Neural cell (in vitro differentiated cells): ENCODE measurements around the gene MKNK1. TPM values are rescaled to one million over a fixed set of nuclear protein-coding genes. Genes with fewer than 3 reads are reported as not detected.

ENCODE experiments used
- H2AFZ ChIP-seq: fragments of 200-600, 300-800 bp; sonication (generic), shearing (Covaris generic); 2 replicates; pipeline ENCODE4 v1.6.0; 2014; ENCODE audit warnings: low read depth, mild to moderate bottlenecking, antibody characterized with exemption, low read length, moderate library complexity
- H3F3A ChIP-seq: fragments of 200-600 bp; shearing (Covaris generic); 2 replicates; pipeline ENCODE4 v1.6.1; 2016; ENCODE audit warnings: mild to moderate bottlenecking, moderate library complexity, mixed read lengths, antibody characterized with exemption, low read length; ENCODE audit not compliant: insufficient read depth, poor library complexity, severe bottlenecking
- H3K27ac ChIP-seq: fragments of 200-600, 300-800 bp; sonication (generic), shearing (Covaris generic); 2 replicates; pipeline ENCODE4 v1.5.1; 2014; ENCODE audit warnings: mild to moderate bottlenecking, low read length, moderate library complexity
- H3K27me3 ChIP-seq: fragments of 300-800, 200-600 bp; sonication (generic), shearing (Covaris generic); 2 replicates; pipeline ENCODE4 v1.6.0; 2014; ENCODE audit warnings: mild to moderate bottlenecking, low read depth, low read length, moderate library complexity; ENCODE audit not compliant: insufficient read depth
- H3K36me3 ChIP-seq: fragments of 300-800, 200-600 bp; sonication (generic), shearing (Covaris generic); 2 replicates; pipeline ENCODE4 v1.5.1; 2014; ENCODE audit warnings: mild to moderate bottlenecking, antibody characterized with exemption, low read length, moderate library complexity; ENCODE audit not compliant: insufficient read depth
- H3K4me2 ChIP-seq: fragments of 300-800, 200-600 bp; sonication (generic), shearing (Covaris generic); 2 replicates; pipeline ENCODE4 v1.6.0; 2014; ENCODE audit warnings: mild to moderate bottlenecking, low read length
- H3K4me3 ChIP-seq: fragments of 300-800, 200-600 bp; sonication (generic), shearing (Covaris generic); 2 replicates; pipeline ENCODE4 v1.5.1; 2014; ENCODE audit warnings: mild to moderate bottlenecking, low read length, moderate library complexity
- H3K79me2 ChIP-seq: fragments of 200-600 bp; shearing (Covaris generic); replicated peaks from 2 replicates; pipeline ENCODE4 v1.6.0; 2014; ENCODE audit warnings: mild to moderate bottlenecking, low read length, moderate library complexity; ENCODE audit not compliant: insufficient read depth
- H3K9ac ChIP-seq: fragments of 300-800, 200-600 bp; sonication (generic), shearing (Covaris generic); 2 replicates; pipeline ENCODE4 v1.6.1; 2016; ENCODE audit warnings: mild to moderate bottlenecking, low read length, mixed read lengths
- H3K9me2 ChIP-seq: fragments of 200-600 bp; shearing (Covaris generic); 2 replicates; pipeline ENCODE4 v1.6.1; 2016; ENCODE audit warnings: mild to moderate bottlenecking, low read length, mixed read lengths; ENCODE audit not compliant: insufficient read depth
- H3K9me3 ChIP-seq: fragments of 200-600, 300-800 bp; sonication (generic), shearing (Covaris generic); 2 replicates; pipeline ENCODE4 v1.6.1; 2016; ENCODE audit warnings: mild to moderate bottlenecking, mixed run types, low read length, moderate library complexity, mixed read lengths
- H4K20me1 ChIP-seq: fragments of 200-600 bp; shearing (Covaris generic); 2 replicates; pipeline ENCODE4 v1.6.1; 2016; ENCODE audit warnings: mild to moderate bottlenecking, mixed run types; ENCODE audit not compliant: insufficient read depth
- EP300 ChIP-seq: fragments of 450-650 bp; conservative IDR thresholded peaks from 2 replicates; pipeline ENCODE4 v1.6.1; 2014; ENCODE audit warnings: antibody characterized with exemption, mild to moderate bottlenecking, moderate library complexity; ENCODE audit not compliant: poor library complexity, severe bottlenecking
- EZH2 ChIP-seq: fragments of 200-600, 300-800 bp; shearing (Covaris generic), sonication (generic); IDR thresholded peaks from 2 replicates; pipeline ENCODE4 v1.6.1; 2014; ENCODE audit warnings: antibody characterized with exemption, low read length, borderline replicate concordance, mild to moderate bottlenecking; ENCODE audit not compliant: insufficient read depth, poor library complexity, severe bottlenecking
- MXI1 ChIP-seq: fragments of 450-650 bp; conservative IDR thresholded peaks from 2 replicates; pipeline ENCODE4 v1.6.1; 2014; ENCODE audit warnings: antibody characterized with exemption, mild to moderate bottlenecking; ENCODE audit not compliant: poor library complexity, severe bottlenecking
- POLR2AphosphoS5 ChIP-seq: IDR thresholded peaks from 2 replicates; pipeline ENCODE4 v1.6.1; 2012
- RAD21 ChIP-seq: fragments of 450-650 bp; conservative IDR thresholded peaks from 2 replicates; pipeline ENCODE4 v1.6.1; 2014; ENCODE audit warnings: antibody characterized with exemption, mild to moderate bottlenecking, moderate library complexity
- SMC3 ChIP-seq: fragments of 450-650 bp; conservative IDR thresholded peaks from 2 replicates; pipeline ENCODE4 v1.6.1; 2014; ENCODE audit warnings: antibody characterized with exemption, mild to moderate bottlenecking, moderate library complexity; ENCODE audit not compliant: poor library complexity
- TAF1 ChIP-seq: IDR thresholded peaks from 2 replicates; pipeline ENCODE4 v1.6.1; 2012; ENCODE audit warnings: low read depth
- polyA plus RNA-seq: library from polyadenylated mRNA; depleted of rRNA; stranded (reverse); fragments of >200 nt; gene quantifications from 2 replicates; pipeline ENCODE4 v1.2.3, GENCODE V29; 2014
- TF ChIP-seq, protein P1 (sequence below): fragments of 450-650 bp; IDR thresholded peaks from 2 replicates; pipeline ENCODE4 v1.5.1; 2014; ENCODE audit warnings: antibody characterized with exemption, mild to moderate bottlenecking, moderate library complexity; ENCODE audit not compliant: poor library complexity, severe bottlenecking
- TF ChIP-seq, protein P2 (sequence below): IDR thresholded peaks from 2 replicates; pipeline ENCODE4 v1.6.1; 2012; ENCODE audit warnings: borderline replicate concordance

MKNK1 gene
- polyA plus RNA-seq, 1 donor from 2014 or later, result 9.6 TPM

DNA sequence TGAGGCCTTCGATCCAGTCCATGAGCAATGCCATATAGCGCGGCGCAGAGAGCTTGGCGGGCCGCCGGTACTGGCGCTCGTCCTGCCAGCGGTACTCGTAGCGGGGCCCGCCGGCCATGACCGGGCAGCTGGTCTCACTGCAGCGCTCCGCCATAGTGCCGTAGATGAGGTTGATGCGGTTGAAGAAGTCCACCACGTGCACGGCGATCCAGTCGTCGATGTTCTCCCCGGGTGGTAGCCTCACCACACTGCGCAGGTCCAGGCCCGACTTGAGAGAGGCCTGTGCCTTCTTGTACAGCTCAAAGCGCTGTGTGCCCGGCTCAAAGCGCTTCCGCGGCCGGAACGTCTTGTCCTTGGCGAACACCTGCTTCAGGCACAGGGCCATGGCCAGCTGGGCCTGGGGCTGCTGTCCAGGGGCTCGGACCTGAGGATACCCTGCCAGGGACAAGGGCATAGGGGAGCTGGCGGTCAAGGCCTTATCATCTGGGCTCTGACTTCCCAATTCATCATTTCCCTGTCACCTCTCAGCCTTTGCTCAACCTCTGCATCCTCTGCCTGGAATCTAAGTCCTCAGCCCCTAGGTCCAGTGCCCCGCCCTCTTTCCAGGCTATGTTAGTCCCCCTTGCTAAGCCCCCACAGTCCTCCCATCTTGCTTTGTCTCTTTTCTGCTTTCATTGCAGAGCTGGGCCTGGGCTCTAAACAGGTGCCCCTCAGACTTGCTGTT, 9.0 kb upstream of the MKNK1 start:
- no peak overlapping the region for H3K9ac ChIP-seq
- no peak overlapping the region for H2AFZ ChIP-seq
- H4K20me1 ChIP-seq, result no peaks in the 10 kb centered on the region
- H3K9me2 ChIP-seq, result no peaks in the 10 kb centered on the region
- H3F3A ChIP-seq, result no peaks in the 10 kb centered on the region
- H3K27me3 ChIP-seq, result peaks cover 21% of the 10 kb centered on the region
- H3K4me2 ChIP-seq, result no peak overlapping the region
- H3K9me3 ChIP-seq, result no peaks in the 10 kb centered on the region
- H3K4me3 ChIP-seq, result no peak overlapping the region
- TF ChIP-seq, protein P1, sequence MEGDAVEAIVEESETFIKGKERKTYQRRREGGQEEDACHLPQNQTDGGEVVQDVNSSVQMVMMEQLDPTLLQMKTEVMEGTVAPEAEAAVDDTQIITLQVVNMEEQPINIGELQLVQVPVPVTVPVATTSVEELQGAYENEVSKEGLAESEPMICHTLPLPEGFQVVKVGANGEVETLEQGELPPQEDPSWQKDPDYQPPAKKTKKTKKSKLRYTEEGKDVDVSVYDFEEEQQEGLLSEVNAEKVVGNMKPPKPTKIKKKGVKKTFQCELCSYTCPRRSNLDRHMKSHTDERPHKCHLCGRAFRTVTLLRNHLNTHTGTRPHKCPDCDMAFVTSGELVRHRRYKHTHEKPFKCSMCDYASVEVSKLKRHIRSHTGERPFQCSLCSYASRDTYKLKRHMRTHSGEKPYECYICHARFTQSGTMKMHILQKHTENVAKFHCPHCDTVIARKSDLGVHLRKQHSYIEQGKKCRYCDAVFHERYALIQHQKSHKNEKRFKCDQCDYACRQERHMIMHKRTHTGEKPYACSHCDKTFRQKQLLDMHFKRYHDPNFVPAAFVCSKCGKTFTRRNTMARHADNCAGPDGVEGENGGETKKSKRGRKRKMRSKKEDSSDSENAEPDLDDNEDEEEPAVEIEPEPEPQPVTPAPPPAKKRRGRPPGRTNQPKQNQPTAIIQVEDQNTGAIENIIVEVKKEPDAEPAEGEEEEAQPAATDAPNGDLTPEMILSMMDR, result no peak
- TF ChIP-seq SMC3 (no peak), EZH2 (no peak), TAF1 (no peak), MXI1 (no peak), POLR2AphosphoS5 (no peak), EP300 (no peak), RAD21 (no peak)
- TF ChIP-seq, protein P2, sequence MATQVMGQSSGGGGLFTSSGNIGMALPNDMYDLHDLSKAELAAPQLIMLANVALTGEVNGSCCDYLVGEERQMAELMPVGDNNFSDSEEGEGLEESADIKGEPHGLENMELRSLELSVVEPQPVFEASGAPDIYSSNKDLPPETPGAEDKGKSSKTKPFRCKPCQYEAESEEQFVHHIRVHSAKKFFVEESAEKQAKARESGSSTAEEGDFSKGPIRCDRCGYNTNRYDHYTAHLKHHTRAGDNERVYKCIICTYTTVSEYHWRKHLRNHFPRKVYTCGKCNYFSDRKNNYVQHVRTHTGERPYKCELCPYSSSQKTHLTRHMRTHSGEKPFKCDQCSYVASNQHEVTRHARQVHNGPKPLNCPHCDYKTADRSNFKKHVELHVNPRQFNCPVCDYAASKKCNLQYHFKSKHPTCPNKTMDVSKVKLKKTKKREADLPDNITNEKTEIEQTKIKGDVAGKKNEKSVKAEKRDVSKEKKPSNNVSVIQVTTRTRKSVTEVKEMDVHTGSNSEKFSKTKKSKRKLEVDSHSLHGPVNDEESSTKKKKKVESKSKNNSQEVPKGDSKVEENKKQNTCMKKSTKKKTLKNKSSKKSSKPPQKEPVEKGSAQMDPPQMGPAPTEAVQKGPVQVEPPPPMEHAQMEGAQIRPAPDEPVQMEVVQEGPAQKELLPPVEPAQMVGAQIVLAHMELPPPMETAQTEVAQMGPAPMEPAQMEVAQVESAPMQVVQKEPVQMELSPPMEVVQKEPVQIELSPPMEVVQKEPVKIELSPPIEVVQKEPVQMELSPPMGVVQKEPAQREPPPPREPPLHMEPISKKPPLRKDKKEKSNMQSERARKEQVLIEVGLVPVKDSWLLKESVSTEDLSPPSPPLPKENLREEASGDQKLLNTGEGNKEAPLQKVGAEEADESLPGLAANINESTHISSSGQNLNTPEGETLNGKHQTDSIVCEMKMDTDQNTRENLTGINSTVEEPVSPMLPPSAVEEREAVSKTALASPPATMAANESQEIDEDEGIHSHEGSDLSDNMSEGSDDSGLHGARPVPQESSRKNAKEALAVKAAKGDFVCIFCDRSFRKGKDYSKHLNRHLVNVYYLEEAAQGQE, result no peak
- H3K27ac ChIP-seq, result no peak overlapping the region
- no peaks in the 10 kb centered on the region for H3K79me2 ChIP-seq
- no peaks in the 10 kb centered on the region for H3K36me3 ChIP-seq

DNA sequence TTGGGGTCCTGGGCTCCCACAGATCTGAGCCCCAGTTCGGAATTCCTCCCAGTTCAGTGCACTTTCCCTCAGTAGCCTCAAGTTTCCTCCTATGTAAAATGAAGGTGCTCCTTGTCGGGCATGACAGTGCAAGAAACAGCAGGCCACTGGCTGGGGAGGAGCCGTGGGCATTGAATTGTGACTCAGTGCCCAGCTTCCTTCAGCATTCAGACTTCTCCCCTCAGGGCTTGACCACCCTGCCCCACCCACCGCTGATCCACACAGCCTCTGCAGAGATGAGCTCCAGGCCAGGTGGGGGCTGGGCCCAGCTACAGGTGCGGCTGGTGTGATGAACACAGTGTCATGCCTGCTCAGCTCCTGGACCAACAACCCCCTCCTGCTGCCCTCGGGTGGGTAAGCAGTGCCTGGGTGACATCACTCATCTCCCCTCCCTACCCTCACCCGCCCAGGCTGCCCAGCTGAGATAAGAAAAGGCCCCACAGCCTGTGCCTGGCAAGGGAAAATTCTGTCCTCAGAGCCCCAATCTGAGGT, 7.7 kb upstream of the MKNK1 start:
- no peak overlapping the region for H3K27ac ChIP-seq
- H4K20me1 ChIP-seq, result no peaks in the 10 kb centered on the region
- peaks cover 9% of the 10 kb centered on the region for H3K27me3 ChIP-seq
- H3K9me2 ChIP-seq, result no peaks in the 10 kb centered on the region
- H3K36me3 ChIP-seq, result no peaks in the 10 kb centered on the region
- H3K79me2 ChIP-seq, result no peaks in the 10 kb centered on the region
- no peak overlapping the region for H3K9ac ChIP-seq
- H3K9me3 ChIP-seq, result no peaks in the 10 kb centered on the region
- no peak overlapping the region for H2AFZ ChIP-seq
- H3K4me2 ChIP-seq, result no peak overlapping the region
- H3K4me3 ChIP-seq, result no peak overlapping the region
- H3F3A ChIP-seq, result no peaks in the 10 kb centered on the region
- no peak for TF ChIP-seq RAD21
- TF ChIP-seq, protein P1, result no peak
- TF ChIP-seq POLR2AphosphoS5, result no peak
- TF ChIP-seq SMC3, result no peak
